Thymus (tissue), 11 donors: Measurements from ENCODE around the gene HECA. TPM values are rescaled to one million over a fixed set of nuclear protein-coding genes. Genes with fewer than 3 reads are reported as not detected.

Experiments
- DNase-seq, 9 donors: peaks; one replicate each; pipeline ENCODE4 v3.0.0-alpha.2; 2013; ENCODE audit warnings: low spot score in 9 of 9, low read depth in 6 of 9, missing footprints in 1 of 9
- H3K27ac ChIP-seq, 2 donors: one replicate each; pipeline ENCODE4 v1.5.1; 2013; ENCODE audit warnings: control low read depth in 1 of 2, low read depth in 1 of 2, low read length in 1 of 2, mild to moderate bottlenecking in 1 of 2, moderate library complexity in 1 of 2
- H3K27me3 ChIP-seq, 2 donors: one replicate each; pipeline ENCODE4 v1.5.1; 2013; ENCODE audit warnings: low read length in 1 of 2; ENCODE audit not compliant: control insufficient read depth in 2 of 2, insufficient read depth in 1 of 2
- H3K36me3 ChIP-seq, 2 donors: one replicate each; pipeline ENCODE4 v1.5.1; 2013; ENCODE audit warnings: low read length in 1 of 2, mild to moderate bottlenecking in 1 of 2, moderate library complexity in 1 of 2; ENCODE audit not compliant: control insufficient read depth in 2 of 2, insufficient read depth in 2 of 2
- H3K4me1 ChIP-seq, 2 donors: one replicate each; pipeline ENCODE4 v1.5.1; 2013; ENCODE audit warnings: low read length in 2 of 2; ENCODE audit not compliant: control insufficient read depth in 2 of 2, insufficient read depth in 2 of 2
- H3K4me3 ChIP-seq, 2 donors: one replicate each; pipeline ENCODE4 v1.5.1; 2013; ENCODE audit warnings: low read length in 2 of 2, control low read depth in 1 of 2, mild to moderate bottlenecking in 1 of 2
- H3K9me3 ChIP-seq, 2 donors: one replicate each; pipeline ENCODE4 v1.5.1; 2013; ENCODE audit warnings: low read length in 1 of 2, mild to moderate bottlenecking in 1 of 2; ENCODE audit not compliant: control insufficient read depth in 2 of 2, insufficient read depth in 1 of 2
- WGBS: extraction: QIAGEN DNeasy Blood & Tissue Kit; methylation state at CpG from one replicate; pipeline ENCODE4 v1.1.7; 2013; 5-methylcytosine and 5-hydroxymethylcytosine counted together
- polyA plus RNA-seq: library from polyadenylated mRNA; stranded (reverse); fragments of 200-250 nt; gene quantifications from one replicate; pipeline ENCODE4 v1.2.3, GENCODE V29; 2013
- total RNA-seq: library from RNA; stranded (reverse); fragments of 120-200 nt; gene quantifications from one replicate; pipeline ENCODE4 v1.2.4, GENCODE V29; 2013
- donor health status: healthy.

The HECA gene
- total and polyA plus RNA-seq, 2 donors, result 29.7 to 36.0 TPM

DNA sequence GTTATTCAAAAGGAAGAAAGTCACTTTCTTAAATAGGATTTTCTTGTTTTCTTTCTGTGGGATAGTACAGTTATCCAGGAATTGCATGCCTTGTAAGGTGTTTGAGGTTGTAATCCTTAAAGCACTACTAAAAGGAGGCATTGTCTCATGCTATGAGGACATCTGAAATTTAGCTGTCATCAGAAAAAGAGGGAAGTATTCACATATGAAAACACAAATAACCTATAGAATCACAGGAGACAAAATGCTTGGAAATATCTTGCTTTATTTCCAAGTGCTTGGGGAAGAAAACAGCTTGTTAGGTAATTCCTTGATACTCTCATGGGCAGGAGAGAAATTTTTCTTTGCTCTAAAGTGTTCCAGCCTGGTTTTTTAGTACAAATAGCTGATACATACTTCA is 40.1 kb downstream of the HECA start:
- no peak for DNase-seq
- Histone ChIP-seq H3K27me3 (no peaks in the 10 kb centered on the region), H3K36me3 (peaks cover 28 to 61% of the 10 kb centered on the region in 2 donors), H3K27ac (peak overlapping the region in 1 of 2 donors; percentile 6), H3K9me3 (no peaks in the 10 kb centered on the region), H3K4me1 (peaks cover 25 to 39% of the 10 kb centered on the region in 2 donors), H3K4me3 (no peak overlapping the region)

DNA sequence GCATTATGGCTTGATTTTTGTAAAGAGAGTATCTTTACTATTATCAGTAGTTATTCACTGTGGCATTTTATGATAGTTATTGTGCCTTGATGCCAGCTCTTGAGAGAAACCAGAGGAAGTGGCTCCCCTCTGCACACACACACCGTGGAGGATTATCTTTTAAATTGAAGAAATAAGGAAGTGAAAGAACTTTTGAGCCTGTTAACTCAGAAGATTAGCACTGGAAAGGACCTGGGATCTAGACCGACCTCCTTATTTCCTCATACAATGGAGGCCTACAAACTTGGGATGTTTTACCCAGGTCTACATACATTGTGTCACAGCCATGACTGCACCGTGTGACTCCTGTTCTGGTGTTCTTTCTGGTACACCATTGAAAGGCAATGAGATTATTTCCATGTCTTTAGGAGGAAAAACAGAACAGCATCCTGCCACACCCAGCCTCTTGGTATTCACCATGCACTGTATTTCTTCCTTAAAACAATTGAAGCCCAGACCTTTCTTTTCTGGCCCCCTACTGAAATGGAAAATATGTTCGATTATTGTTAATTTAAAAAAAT is 40.6 kb downstream of the HECA start:
- Histone ChIP-seq H3K9me3 (no peaks in the 10 kb centered on the region), H3K27ac (peak overlapping the region; percentile 6), H3K4me1 (peaks cover 25 to 36% of the 10 kb centered on the region in 2 donors), H3K27me3 (no peaks in the 10 kb centered on the region), H3K36me3 (peaks cover 28 to 65% of the 10 kb centered on the region in 2 donors), H3K4me3 (no peak overlapping the region)
- DNase-seq, result peak in 1 of 9 donors; percentile 40
- 46% methylated on average over 4 of the region's 4 CpGs for WGBS

DNA sequence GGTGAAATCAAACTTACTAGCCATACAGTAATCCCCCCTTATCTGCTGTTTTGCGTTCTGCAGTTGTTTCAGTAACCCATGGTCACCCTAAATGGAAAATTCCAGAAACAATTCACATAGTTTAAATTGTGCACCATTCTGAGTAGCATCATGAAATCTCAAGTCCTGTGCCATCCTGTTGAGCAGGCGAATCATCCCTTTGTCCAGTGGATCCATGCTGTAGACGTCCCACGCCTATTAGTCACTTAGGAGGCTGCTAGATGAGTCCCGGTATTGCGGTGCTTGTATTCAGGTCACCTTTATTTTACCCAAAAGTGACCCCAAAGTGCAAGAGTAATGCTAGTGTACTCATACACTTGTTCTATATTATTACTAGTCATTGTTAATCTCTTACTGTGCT is 46.4 kb downstream of the HECA start:
- Histone ChIP-seq H3K4me1 (no peaks in the 10 kb centered on the region), H3K9me3 (no peaks in the 10 kb centered on the region), H3K27ac (no peak overlapping the region), H3K36me3 (peaks cover 16 to 48% of the 10 kb centered on the region in 2 donors), H3K4me3 (no peak overlapping the region), H3K27me3 (no peaks in the 10 kb centered on the region)
- 99% methylated on average over 6 of the region's 6 CpGs for WGBS
- no peak for DNase-seq

DNA sequence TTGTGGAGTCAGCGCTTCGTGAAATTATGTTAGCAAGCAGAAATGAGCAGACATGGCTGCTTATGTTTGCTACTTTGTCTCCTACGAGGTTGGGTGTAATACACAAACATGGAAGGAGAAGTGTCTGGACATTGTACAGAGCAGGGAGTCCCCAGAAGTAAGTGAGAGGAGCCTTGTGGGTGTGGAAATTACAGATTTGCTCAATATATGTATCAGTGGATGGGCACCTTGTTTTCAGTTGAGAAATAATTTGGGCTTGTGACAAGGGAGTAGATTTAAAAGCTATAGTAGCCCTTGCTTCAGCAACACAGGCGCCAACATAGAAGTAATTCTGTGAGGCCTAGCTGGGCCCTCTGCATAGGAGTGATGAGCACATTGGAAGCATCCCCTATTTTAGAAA is 49.2 kb downstream of the HECA start:
- H3K4me1 ChIP-seq, result no peaks in the 10 kb centered on the region
- no peaks in the 10 kb centered on the region for H3K9me3 ChIP-seq
- 96% methylated on average over 4 of the region's 4 CpGs for WGBS
- H3K36me3 ChIP-seq, result peaks cover 4 to 21% of the 10 kb centered on the region in 2 donors
- DNase-seq, result no peak
- no peaks in the 10 kb centered on the region for H3K27me3 ChIP-seq
- H3K27ac ChIP-seq, result no peak overlapping the region
- H3K4me3 ChIP-seq, result no peak overlapping the region

DNA sequence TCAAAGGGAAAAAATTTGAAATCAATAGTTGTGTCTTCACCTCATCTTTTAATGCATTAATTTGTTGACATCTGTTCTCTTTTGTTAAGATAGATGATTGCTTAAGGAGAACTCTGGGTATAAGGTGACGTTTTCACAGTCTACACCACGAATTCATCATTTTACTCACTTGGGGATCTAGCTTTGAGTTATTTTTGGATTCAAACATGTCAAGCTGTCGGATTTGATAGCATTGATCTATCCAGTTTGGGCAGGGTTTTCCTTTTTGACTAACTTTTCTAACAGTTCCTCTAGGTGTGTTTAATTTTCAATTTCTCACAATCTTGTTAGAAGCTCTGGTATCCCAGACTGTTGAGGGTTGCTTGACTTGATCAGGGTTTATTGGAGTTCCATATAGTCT is 49.6 kb downstream of the HECA start:
- H3K4me3 ChIP-seq, result no peak overlapping the region
- DNase-seq, result no peak
- no peaks in the 10 kb centered on the region for H3K9me3 ChIP-seq
- no peaks in the 10 kb centered on the region for H3K4me1 ChIP-seq
- H3K27ac ChIP-seq, result no peak overlapping the region
- WGBS, result 94% methylated on average over 3 of the region's 3 CpGs
- peaks cover 4 to 17% of the 10 kb centered on the region in 2 donors for H3K36me3 ChIP-seq
- H3K27me3 ChIP-seq, result no peaks in the 10 kb centered on the region

DNA sequence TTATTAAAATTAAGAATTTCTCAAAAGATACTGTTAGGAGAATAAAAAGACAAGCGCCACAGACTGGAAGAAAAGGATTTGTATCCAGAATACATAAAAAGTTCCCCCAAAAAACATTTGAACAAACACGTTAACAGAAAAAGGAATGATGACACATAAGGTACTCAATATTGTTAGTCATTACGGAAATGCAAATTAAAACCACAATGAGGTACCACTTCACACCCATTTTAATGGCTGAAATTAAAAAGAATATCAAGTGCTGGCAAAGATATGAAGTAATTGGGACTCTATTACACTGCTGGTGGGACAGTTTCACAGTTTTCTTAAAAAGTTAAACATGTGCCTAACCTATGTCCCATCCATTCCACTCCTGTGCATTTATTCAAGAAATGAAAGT is 51.4 kb downstream of the HECA start:
- H3K9me3 ChIP-seq, result no peaks in the 10 kb centered on the region
- WGBS, result 97% methylated on average over 3 of the region's 3 CpGs
- H3K4me3 ChIP-seq, result no peak overlapping the region
- H3K27ac ChIP-seq, result no peak overlapping the region
- H3K4me1 ChIP-seq, result no peaks in the 10 kb centered on the region
- DNase-seq, result no peak
- peaks cover under 1 to 3% of the 10 kb centered on the region in 2 donors for H3K36me3 ChIP-seq
- H3K27me3 ChIP-seq, result no peaks in the 10 kb centered on the region

DNA sequence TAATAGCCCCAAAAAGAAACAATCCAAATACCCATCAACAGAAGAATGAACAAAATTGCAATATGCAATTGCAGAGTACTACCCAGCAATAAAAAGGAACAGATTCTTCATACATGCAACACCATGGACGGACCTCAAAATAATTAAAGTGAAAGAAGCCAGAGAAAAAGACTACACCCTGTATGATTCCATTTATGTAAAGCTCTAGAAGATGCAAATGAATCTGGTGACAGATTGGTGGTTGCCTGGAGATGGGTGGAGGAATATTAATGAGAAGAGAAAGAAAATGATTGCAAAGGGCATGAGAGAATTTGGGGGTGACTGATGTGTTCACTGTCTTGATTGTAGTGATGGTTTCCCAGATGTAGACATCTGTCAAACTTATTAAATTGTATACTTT is 51.8 kb downstream of the HECA start:
- Histone ChIP-seq H3K27me3 (no peaks in the 10 kb centered on the region), H3K4me1 (no peaks in the 10 kb centered on the region), H3K4me3 (no peak overlapping the region), H3K36me3 (peaks cover 0 to 2% of the 10 kb centered on the region in 2 donors), H3K9me3 (no peaks in the 10 kb centered on the region), H3K27ac (no peak overlapping the region)
- no peak for DNase-seq
- 100% methylated on average over 1 of the region's 1 CpG for WGBS

DNA sequence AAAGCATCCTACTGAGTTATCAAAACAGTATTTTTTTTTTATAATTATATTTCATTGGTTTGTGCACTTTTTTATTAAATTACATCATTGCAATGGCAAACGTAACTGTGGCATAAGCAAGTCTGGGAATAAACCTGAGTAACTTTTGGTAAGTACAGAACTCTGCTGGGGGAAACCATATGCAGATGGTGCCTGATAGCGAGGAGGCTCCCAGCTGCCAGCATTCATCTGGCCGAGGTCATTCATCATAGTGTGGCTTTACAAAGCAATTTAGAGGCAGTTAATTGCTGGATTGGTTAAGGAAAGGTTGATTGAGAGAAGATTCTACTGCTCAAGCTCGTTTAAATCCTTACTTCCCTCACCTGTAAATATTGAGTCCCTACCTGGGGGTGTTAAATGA is 52.6 kb downstream of the HECA start:
- no peak for DNase-seq
- WGBS, result 40% methylated on average over 4 of the region's 4 CpGs
- no peaks in the 10 kb centered on the region for H3K4me1 ChIP-seq
- H3K9me3 ChIP-seq, result no peaks in the 10 kb centered on the region
- H3K36me3 ChIP-seq, result peaks cover 0 to 2% of the 10 kb centered on the region in 2 donors
- H3K4me3 ChIP-seq, result no peak overlapping the region
- H3K27ac ChIP-seq, result no peak overlapping the region
- H3K27me3 ChIP-seq, result no peaks in the 10 kb centered on the region

DNA sequence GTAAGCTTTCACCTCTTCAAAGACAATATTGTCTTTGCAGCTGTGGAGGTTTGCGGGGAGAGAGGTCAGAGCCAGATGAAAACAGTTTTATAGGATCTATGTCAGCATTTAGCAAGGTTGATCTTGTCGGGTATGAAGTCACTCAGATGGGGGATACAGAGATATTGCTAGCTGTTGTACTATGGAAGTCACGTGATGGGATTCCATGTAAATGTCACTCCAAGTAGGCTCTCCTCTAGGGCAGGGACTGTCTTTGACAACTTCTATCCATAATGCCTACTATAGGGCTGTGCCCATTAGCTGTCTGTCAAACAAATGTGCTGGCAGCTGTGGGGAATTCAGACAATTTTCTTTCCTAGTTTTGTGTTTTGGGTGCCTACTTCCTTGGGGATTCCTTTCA is 54.8 kb downstream of the HECA start:
- no peaks in the 10 kb centered on the region for H3K36me3 ChIP-seq
- no peak overlapping the region for H3K27ac ChIP-seq
- no peak for DNase-seq
- 95% methylated on average over 3 of the region's 3 CpGs for WGBS
- H3K9me3 ChIP-seq, result no peaks in the 10 kb centered on the region
- H3K4me1 ChIP-seq, result no peaks in the 10 kb centered on the region
- no peak overlapping the region for H3K4me3 ChIP-seq
- H3K27me3 ChIP-seq, result no peaks in the 10 kb centered on the region

DNA sequence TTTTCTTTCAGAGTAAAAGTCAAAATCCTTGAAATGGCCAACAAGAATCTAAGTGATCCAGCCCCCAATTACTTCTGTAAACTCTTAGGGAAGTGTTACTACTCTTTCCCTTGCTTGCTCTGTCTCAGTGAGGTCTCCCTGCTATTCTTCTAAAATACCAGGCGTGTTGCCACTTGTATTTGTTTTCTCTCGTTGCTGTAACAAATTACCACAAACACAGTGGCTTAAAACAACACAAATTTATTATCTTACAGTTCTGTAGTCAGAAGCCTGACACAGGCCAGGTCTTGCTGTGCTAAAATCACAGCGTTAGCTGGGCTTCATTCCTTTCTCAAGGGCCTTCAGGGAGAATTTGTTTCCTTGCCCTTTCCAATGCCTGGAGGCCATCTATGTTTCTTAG is 59.9 kb downstream of the HECA start:
- Histone ChIP-seq H3K4me3 (no peak overlapping the region), H3K9me3 (no peaks in the 10 kb centered on the region), H3K36me3 (no peaks in the 10 kb centered on the region), H3K27ac (no peak overlapping the region), H3K27me3 (no peaks in the 10 kb centered on the region), H3K4me1 (no peaks in the 10 kb centered on the region)
- WGBS, result 92% methylated on average over 3 of the region's 3 CpGs
- DNase-seq, result no peak
